Endothelial cell (in vitro differentiated cells): Measurements from ENCODE around the gene FAM174B. TPM values are rescaled to one million over a fixed set of nuclear protein-coding genes. Genes with fewer than 3 reads are reported as not detected.

Source experiments
- DNase-seq: peaks from one replicate; pipeline ENCODE4 v3.0.0; 2021; ENCODE audit warnings: low spot score
- H3K27ac Mint-ChIP-seq: one replicate; pipeline ENCODE4 v1.8.0; 2021; ENCODE audit warnings: mixed read lengths, inconsistent platforms; ENCODE audit not compliant: unreplicated experiment
- H3K27me3 Mint-ChIP-seq: one replicate; pipeline ENCODE4 v1.8.0; 2021; ENCODE audit warnings: mild to moderate bottlenecking, moderate library complexity, mixed read lengths, inconsistent platforms; ENCODE audit not compliant: unreplicated experiment
- H3K36me3 Mint-ChIP-seq: one replicate; pipeline ENCODE4 v1.8.0; 2021; ENCODE audit warnings: mild to moderate bottlenecking, low read depth, mixed read lengths, inconsistent platforms; ENCODE audit not compliant: unreplicated experiment
- H3K4me1 Mint-ChIP-seq: one replicate; pipeline ENCODE4 v1.8.0; 2021; ENCODE audit warnings: mild to moderate bottlenecking, mixed read lengths, inconsistent platforms; ENCODE audit not compliant: unreplicated experiment
- H3K4me3 Mint-ChIP-seq: one replicate; pipeline ENCODE4 v1.8.0; 2021; ENCODE audit warnings: mild to moderate bottlenecking, mixed read lengths, inconsistent platforms; ENCODE audit not compliant: unreplicated experiment
- H3K9me3 Mint-ChIP-seq: one replicate; pipeline ENCODE4 v1.8.0; 2021; ENCODE audit warnings: mixed read lengths, inconsistent platforms; ENCODE audit not compliant: unreplicated experiment
- CTCF ChIP-seq: fragments of 200-600 bp; sonication (generic); IDR thresholded peaks from one replicate; pipeline ENCODE4 v1.5.0; 2021; ENCODE audit warnings: antibody characterized with exemption; ENCODE audit not compliant: unreplicated experiment
- total RNA-seq: library from RNA; stranded (reverse); fragmentation: NEBNext Ultra II Directional; extraction: Animal tissue kit (Norgen Biotek cat#: 25700); gene quantifications from one replicate; pipeline ENCODE4 v1.2.1, GENCODE V29; 2021; ENCODE audit not compliant: unreplicated experiment

FAM174B gene
- total RNA-seq, 1 donor from 2014 or later, result 163 TPM

GRCh38 chr15:92625251-92625980 is 30.2 kb downstream of the FAM174B start:
- no peak for DNase-seq
- peaks cover 38% of the 10 kb centered on the region for H3K4me1 Mint-ChIP-seq
- H3K9me3 Mint-ChIP-seq, result no peaks in the 10 kb centered on the region
- H3K4me3 Mint-ChIP-seq, result peak overlapping the region; percentile 70
- TF ChIP-seq CTCF, result no peak
- peaks cover 48% of the 10 kb centered on the region for H3K36me3 Mint-ChIP-seq
- H3K27me3 Mint-ChIP-seq, result peaks cover 10% of the 10 kb centered on the region
- H3K27ac Mint-ChIP-seq, result peak overlapping the region; percentile 42

GRCh38 chr15:92624401-92624991 is 31.1 kb downstream of the FAM174B start:
- Mint-ChIP-seq H3K36me3 (peaks cover 44% of the 10 kb centered on the region), H3K27ac (no peak overlapping the region), H3K9me3 (no peaks in the 10 kb centered on the region), H3K27me3 (peaks cover 9% of the 10 kb centered on the region), H3K4me1 (peaks cover 33% of the 10 kb centered on the region), H3K4me3 (no peak overlapping the region)
- TF ChIP-seq CTCF, result no peak
- DNase-seq, result no peak

- H3K27me3 Mint-ChIP-seq, result peaks cover 9% of the 10 kb centered on the region
- no peak overlapping the region for H3K4me3 Mint-ChIP-seq
- peak overlapping the region; percentile 70 for H3K27ac Mint-ChIP-seq
These were observed 32.1 kb downstream of the FAM174B start for GRCh38 chr15:92623435-92623834.

GRCh38 chr15:92621972-92622533 is 33.5 kb downstream of the FAM174B start:
- peaks cover 46% of the 10 kb centered on the region for H3K36me3 Mint-ChIP-seq
- H3K4me1 Mint-ChIP-seq, result peaks cover 38% of the 10 kb centered on the region
- H3K27ac Mint-ChIP-seq, result no peak overlapping the region
- no peak overlapping the region for H3K4me3 Mint-ChIP-seq
- DNase-seq, result no peak
- no peaks in the 10 kb centered on the region for H3K9me3 Mint-ChIP-seq
- peaks cover 9% of the 10 kb centered on the region for H3K27me3 Mint-ChIP-seq
- no peak for TF ChIP-seq CTCF

More at GRCh38 chr15:92623435-92623834, 32.1 kb downstream of the FAM174B start:
- no peak for TF ChIP-seq CTCF
- peaks cover 40% of the 10 kb centered on the region for H3K36me3 Mint-ChIP-seq
- no peak for DNase-seq
- H3K9me3 Mint-ChIP-seq, result no peaks in the 10 kb centered on the region
- H3K4me1 Mint-ChIP-seq, result peaks cover 33% of the 10 kb centered on the region

GRCh38 chr15:92620991-92621390 is 34.6 kb downstream of the FAM174B start:
- peaks cover 6% of the 10 kb centered on the region for H3K27me3 Mint-ChIP-seq
- peaks cover 38% of the 10 kb centered on the region for H3K4me1 Mint-ChIP-seq
- no peaks in the 10 kb centered on the region for H3K9me3 Mint-ChIP-seq
- no peak for TF ChIP-seq CTCF
- DNase-seq, result no peak
- H3K27ac Mint-ChIP-seq, result no peak overlapping the region
- no peak overlapping the region for H3K4me3 Mint-ChIP-seq
- peaks cover 47% of the 10 kb centered on the region for H3K36me3 Mint-ChIP-seq
